Nephron progenitor cell (in vitro differentiated cells): ENCODE data around the gene AGAP1.
A peak's percentile ranks its signal among the peaks of the same experiment; 100 is the strongest.

Experiments used
- DNase-seq: peaks from one replicate; pipeline ENCODE4 v3.0.0; 2021
- H3K27ac Mint-ChIP-seq: 2 replicates; pipeline ENCODE4 v1.8.0; 2021; ENCODE audit warnings: mild to moderate bottlenecking, moderate library complexity, mixed read lengths
- H3K27me3 Mint-ChIP-seq: 2 replicates; pipeline ENCODE4 v1.8.0; 2021; ENCODE audit warnings: mild to moderate bottlenecking, low read depth, mixed read lengths; ENCODE audit not compliant: poor library complexity
- H3K36me3 Mint-ChIP-seq: 2 replicates; pipeline ENCODE4 v1.8.0; 2021; ENCODE audit warnings: low read depth, mixed read lengths
- H3K4me1 Mint-ChIP-seq: 2 replicates; pipeline ENCODE4 v1.8.0; 2021; ENCODE audit warnings: mixed read lengths
- H3K4me3 Mint-ChIP-seq: 2 replicates; pipeline ENCODE4 v1.8.0; 2021; ENCODE audit warnings: mild to moderate bottlenecking, moderate library complexity, mixed read lengths
- H3K9me3 Mint-ChIP-seq: 2 replicates; pipeline ENCODE4 v1.8.0; 2021; ENCODE audit warnings: mild to moderate bottlenecking, moderate library complexity, mixed read lengths
- TF ChIP-seq, protein P1 (sequence below): fragments of 200-600 bp; sonication (generic); IDR thresholded peaks from 2 replicates; pipeline ENCODE4 v1.5.0; 2021; ENCODE audit warnings: antibody characterized with exemption

AGAP1 gene

DNA sequence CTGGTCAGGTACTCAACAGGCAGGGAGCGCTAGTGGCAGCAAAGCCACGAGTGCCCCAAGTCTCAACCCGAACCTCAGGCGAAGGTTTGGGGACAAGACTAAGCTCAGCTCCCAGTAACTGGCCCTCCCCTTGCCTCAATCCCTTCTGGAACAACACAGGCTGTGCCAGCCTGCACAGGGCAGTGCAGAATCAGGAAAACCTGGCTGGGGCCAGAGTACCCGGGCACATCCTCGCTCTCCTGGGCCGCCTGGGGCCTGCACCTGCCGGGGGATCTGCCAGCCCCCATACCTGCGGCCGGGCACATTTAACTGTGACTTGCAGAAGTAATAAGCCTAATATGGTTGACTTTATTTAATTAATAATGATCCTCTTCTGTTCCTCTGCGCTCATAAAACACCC, 613.7 kb downstream of the AGAP1 start:
- peaks cover 4% of the 10 kb centered on the region for H3K9me3 Mint-ChIP-seq
- H3K27me3 Mint-ChIP-seq = no peaks in the 10 kb centered on the region
- TF ChIP-seq, protein P1, sequence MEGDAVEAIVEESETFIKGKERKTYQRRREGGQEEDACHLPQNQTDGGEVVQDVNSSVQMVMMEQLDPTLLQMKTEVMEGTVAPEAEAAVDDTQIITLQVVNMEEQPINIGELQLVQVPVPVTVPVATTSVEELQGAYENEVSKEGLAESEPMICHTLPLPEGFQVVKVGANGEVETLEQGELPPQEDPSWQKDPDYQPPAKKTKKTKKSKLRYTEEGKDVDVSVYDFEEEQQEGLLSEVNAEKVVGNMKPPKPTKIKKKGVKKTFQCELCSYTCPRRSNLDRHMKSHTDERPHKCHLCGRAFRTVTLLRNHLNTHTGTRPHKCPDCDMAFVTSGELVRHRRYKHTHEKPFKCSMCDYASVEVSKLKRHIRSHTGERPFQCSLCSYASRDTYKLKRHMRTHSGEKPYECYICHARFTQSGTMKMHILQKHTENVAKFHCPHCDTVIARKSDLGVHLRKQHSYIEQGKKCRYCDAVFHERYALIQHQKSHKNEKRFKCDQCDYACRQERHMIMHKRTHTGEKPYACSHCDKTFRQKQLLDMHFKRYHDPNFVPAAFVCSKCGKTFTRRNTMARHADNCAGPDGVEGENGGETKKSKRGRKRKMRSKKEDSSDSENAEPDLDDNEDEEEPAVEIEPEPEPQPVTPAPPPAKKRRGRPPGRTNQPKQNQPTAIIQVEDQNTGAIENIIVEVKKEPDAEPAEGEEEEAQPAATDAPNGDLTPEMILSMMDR = no peak
- peaks cover 55% of the 10 kb centered on the region for H3K4me1 Mint-ChIP-seq
- H3K4me3 Mint-ChIP-seq = peak overlapping the region; percentile 46
- H3K27ac Mint-ChIP-seq = no peak overlapping the region
- DNase-seq = no peak
- peaks cover 8% of the 10 kb centered on the region for H3K36me3 Mint-ChIP-seq

DNA sequence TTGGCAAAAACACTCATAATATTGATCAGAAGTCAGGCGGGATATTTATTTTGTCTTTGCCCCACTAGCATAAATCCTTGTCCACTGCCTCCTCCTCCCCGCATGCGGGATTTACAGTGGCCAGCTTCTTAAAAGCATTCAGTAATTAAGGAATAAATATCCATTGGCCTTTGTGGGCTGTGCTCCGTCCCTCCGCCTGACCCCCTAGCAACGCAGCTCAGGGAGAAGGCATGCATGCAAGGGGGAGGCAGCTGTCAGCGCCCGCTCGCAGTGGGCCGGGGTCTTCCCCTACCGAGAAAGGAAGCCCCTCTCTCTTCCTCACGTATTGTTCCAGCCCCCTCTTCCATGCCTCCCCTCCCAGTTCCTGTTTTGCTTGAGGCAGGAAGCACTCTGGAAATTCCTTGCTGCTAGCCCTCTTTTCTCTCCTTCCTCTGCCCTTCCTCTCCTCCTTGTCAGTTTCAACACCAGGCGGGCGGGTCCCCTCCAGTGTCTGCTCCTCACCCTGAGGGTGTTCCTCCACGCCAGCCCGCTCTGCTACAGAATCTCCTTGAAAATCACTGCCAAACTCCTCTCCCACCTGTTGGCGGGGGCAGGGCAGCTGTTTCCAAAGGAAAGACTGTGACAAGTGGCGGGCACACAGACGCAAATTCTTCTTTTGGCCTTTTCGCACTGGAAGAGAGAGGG, 614.2 kb downstream of the AGAP1 start:
- Mint-ChIP-seq H3K36me3 (peaks cover 8% of the 10 kb centered on the region), H3K4me3 (peak overlapping the region; percentile 46), H3K4me1 (peaks cover 55% of the 10 kb centered on the region), H3K27me3 (no peaks in the 10 kb centered on the region), H3K27ac (peak overlapping the region; percentile 57), H3K9me3 (peaks cover 4% of the 10 kb centered on the region)
- DNase-seq = peak; percentile 34
- TF ChIP-seq, protein P1 = no peak

DNA sequence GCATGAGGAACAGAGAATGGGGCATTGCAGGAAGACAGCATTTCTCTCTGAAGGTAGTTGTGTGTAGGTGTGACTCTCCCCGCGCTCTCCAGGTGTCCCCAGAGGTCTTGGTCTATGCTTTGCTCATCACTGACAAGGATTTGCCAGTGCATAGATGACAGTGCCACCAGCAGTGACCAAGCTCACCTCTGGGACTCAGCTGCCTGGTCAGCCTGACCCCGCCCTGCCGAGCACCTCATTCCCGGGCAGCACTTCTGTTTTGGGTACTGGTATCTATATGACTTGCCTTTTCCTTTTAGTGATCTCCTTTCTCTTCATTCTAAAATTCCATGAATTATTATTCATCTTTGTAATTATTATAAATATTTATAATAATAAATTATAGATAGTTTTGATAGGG, 615.2 kb downstream of the AGAP1 start:
- peaks cover 8% of the 10 kb centered on the region for H3K36me3 Mint-ChIP-seq
- no peaks in the 10 kb centered on the region for H3K27me3 Mint-ChIP-seq
- peak overlapping the region; percentile 66 for H3K4me3 Mint-ChIP-seq
- H3K4me1 Mint-ChIP-seq = peaks cover 57% of the 10 kb centered on the region
- H3K27ac Mint-ChIP-seq = peak overlapping the region; percentile 78
- peaks cover 4% of the 10 kb centered on the region for H3K9me3 Mint-ChIP-seq
- DNase-seq = no peak
- TF ChIP-seq, protein P1 = no peak

DNA sequence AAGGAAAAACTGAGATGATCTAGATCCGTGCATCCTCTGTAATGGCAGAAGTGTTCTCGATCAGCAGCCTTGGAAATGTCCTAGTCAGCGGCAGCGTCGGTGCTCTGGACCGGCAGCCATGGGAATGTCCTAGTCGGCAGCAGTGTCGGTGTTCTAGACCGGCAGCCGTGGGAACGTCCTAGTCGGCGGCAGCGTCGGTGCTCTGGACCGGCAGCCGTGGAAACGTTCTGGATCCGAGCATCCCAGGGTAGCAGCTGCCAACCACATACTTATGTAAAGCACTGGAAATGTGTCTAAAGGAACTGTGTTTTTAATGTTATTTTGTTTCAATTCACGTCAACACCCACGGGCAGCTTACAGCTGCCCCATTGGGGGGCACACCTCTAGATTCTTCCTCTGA, 615.6 kb downstream of the AGAP1 start:
- Mint-ChIP-seq H3K27me3 (no peaks in the 10 kb centered on the region), H3K9me3 (peaks cover 4% of the 10 kb centered on the region), H3K36me3 (peaks cover 8% of the 10 kb centered on the region), H3K27ac (no peak overlapping the region), H3K4me3 (no peak overlapping the region), H3K4me1 (peaks cover 61% of the 10 kb centered on the region)
- TF ChIP-seq, protein P1 = no peak
- no peak for DNase-seq

DNA sequence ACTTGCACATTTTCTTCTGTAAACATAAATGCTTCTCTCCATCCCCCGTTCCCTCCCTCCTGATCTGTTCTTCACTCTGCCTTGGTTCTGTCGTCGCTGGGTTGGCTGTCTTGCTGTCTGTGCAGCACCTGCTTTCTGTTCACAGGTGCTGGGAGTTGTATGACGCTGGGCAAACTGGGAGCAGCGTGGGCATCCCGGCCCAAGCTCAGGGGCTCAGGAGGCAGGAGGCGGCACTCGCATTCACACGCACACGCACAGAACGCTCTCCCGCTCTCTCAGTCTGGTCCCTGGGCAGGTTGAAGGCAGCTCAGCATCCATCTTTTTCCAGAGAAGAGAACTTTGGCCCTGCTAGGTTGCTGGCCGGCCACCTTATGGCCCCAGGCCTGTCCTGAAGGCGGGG, 618.6 kb downstream of the AGAP1 start:
- H3K4me3 Mint-ChIP-seq = no peak overlapping the region
- H3K27me3 Mint-ChIP-seq = no peaks in the 10 kb centered on the region
- peaks cover 67% of the 10 kb centered on the region for H3K4me1 Mint-ChIP-seq
- peaks cover 8% of the 10 kb centered on the region for H3K36me3 Mint-ChIP-seq
- no peak overlapping the region for H3K27ac Mint-ChIP-seq
- H3K9me3 Mint-ChIP-seq = peaks cover 4% of the 10 kb centered on the region
- TF ChIP-seq, protein P1 = no peak
- DNase-seq = no peak

DNA sequence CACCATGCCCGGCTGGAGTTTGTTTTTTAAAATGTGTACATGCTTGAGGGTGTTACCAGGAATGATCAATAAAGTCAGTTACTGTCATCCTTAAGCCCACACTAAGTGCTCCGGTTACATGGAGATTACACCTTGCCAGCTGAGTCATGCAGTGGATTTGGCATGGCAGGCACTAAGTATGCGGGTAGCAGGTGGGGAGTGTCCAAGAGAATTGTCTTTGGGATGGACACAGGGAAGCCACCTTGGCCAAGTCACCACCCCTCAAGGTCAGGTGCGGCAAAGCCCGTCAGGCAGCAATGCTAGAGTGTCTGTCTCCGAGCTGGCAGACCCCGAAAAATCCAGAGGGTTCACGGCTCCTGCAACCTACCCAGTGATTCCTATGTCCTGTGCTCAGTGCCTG, 619.6 kb downstream of the AGAP1 start:
- Mint-ChIP-seq H3K4me1 (peaks cover 67% of the 10 kb centered on the region), H3K4me3 (no peak overlapping the region), H3K36me3 (peaks cover 8% of the 10 kb centered on the region), H3K27me3 (peaks cover 4% of the 10 kb centered on the region), H3K27ac (no peak overlapping the region), H3K9me3 (peaks cover 4% of the 10 kb centered on the region)
- TF ChIP-seq, protein P1 = no peak
- no peak for DNase-seq
